ENCODE results near the gene ADH5.
"Not testable (repeated sequence)": the region's sequence is repeated elsewhere in the genome, so short reads cannot be mapped to it uniquely, and the experiment has no call there.

ADH5 gene

GRCh38 chr4:99104153-99104552 lies 15.6 kb upstream of the ADH5 start:
- Mint-ChIP-seq H3K27ac (no peak overlapping the region), H3K9me3 (peaks cover 7% of the 10 kb centered on the region), H3K4me1 (peaks cover 5% of the 10 kb centered on the region), H3K4me3 (no peak overlapping the region), H3K27me3 (ENCODE audit: low read depth, poor library complexity) (no peaks in the 10 kb centered on the region), H3K36me3 (ENCODE audit: low read depth) (peaks cover 37% of the 10 kb centered on the region)
- no peak for TF ChIP-seq CTCF (IDR thresholded peaks at IDR 0.05)
- no peak for DNase-seq

DNA sequence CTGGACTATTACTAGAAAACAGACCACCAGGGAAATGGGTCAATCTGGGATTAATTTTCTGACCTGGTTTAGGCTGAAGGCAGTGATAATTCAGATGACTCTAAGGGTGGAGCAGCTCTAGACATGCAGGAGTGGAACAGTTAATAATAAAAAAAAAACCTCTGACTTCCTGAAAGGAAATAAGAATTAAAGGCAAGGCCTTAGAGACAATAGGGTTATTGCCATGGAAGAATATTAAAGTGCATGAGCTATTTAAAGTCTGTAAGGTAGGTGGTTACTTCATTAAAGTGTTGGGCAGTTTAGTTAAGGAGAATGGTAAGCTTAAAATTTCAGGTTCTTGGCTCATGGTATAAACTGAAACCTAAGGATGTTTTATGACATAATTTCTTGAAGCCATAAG lies 14.6 kb upstream of the ADH5 start:
- no peak for DNase-seq
- TF ChIP-seq CTCF (IDR thresholded peaks at IDR 0.05), result no peak
- H3K27me3 Mint-ChIP-seq (ENCODE audit: low read depth, poor library complexity), result no peaks in the 10 kb centered on the region
- peaks cover 36% of the 10 kb centered on the region for H3K36me3 Mint-ChIP-seq (ENCODE audit: low read depth)
- peaks cover 15% of the 10 kb centered on the region for H3K9me3 Mint-ChIP-seq
- no peak overlapping the region for H3K4me3 Mint-ChIP-seq
- peaks cover 5% of the 10 kb centered on the region for H3K4me1 Mint-ChIP-seq
- H3K27ac Mint-ChIP-seq, result no peak overlapping the region

GRCh38 chr4:99102634-99103033 lies 14.0 kb upstream of the ADH5 start:
- no peak overlapping the region for H3K4me3 Mint-ChIP-seq
- TF ChIP-seq CTCF (IDR thresholded peaks at IDR 0.05), result no peak
- H3K36me3 Mint-ChIP-seq (ENCODE audit: low read depth), result peaks cover 36% of the 10 kb centered on the region
- no peaks in the 10 kb centered on the region for H3K27me3 Mint-ChIP-seq (ENCODE audit: low read depth, poor library complexity)
- no peak overlapping the region for H3K27ac Mint-ChIP-seq
- H3K9me3 Mint-ChIP-seq, result peaks cover 15% of the 10 kb centered on the region
- DNase-seq, result no peak
- peaks cover 5% of the 10 kb centered on the region for H3K4me1 Mint-ChIP-seq

- no peaks in the 10 kb centered on the region for H3K27me3 Mint-ChIP-seq (ENCODE audit: low read depth, poor library complexity)
- peaks cover 26% of the 10 kb centered on the region for H3K9me3 Mint-ChIP-seq
- H3K4me3 Mint-ChIP-seq, result no peak overlapping the region
- TF ChIP-seq CTCF (IDR thresholded peaks at IDR 0.05), result no peak
- no peaks in the 10 kb centered on the region for H3K4me1 Mint-ChIP-seq
- no peak for DNase-seq
- peaks cover 46% of the 10 kb centered on the region for H3K36me3 Mint-ChIP-seq (ENCODE audit: low read depth)
- H3K27ac Mint-ChIP-seq, result no peak overlapping the region
Observed at GRCh38 chr4:99100876-99101275, 12.3 kb upstream of the ADH5 start.

DNA sequence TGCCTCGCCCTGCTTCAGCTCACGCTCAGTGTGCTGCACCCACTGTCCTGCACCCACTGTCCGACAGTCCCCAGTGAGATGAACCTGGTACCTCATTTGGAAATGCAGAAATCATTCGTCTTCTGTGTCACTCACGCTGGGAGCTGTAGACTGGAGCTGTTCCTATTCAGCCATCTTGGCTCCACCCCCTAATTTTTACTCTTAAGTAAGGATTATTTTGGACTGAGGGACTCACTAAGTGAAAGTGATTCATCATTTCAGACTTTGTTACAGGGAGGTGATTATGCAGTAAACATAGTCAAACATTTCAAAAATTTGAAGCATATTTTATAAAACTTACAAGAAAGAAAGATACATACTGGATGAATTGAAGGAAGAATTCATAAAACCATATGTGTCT lies 11.2 kb upstream of the ADH5 start:
- not testable (repeated sequence) for H3K27me3 Mint-ChIP-seq (ENCODE audit: low read depth, poor library complexity); H3K4me1 Mint-ChIP-seq; H3K4me3 Mint-ChIP-seq; DNase-seq
- Mint-ChIP-seq H3K9me3 (peaks cover 32% of the 10 kb centered on the region), H3K27ac (peak overlapping the region; percentile 45), H3K36me3 (ENCODE audit: low read depth) (peaks cover 46% of the 10 kb centered on the region)

- peaks cover 46% of the 10 kb centered on the region for H3K36me3 Mint-ChIP-seq (ENCODE audit: low read depth)
- H3K4me3 Mint-ChIP-seq, result no peak overlapping the region
- H3K9me3 Mint-ChIP-seq, result peaks cover 32% of the 10 kb centered on the region
- no peak for TF ChIP-seq CTCF (IDR thresholded peaks at IDR 0.05)
- no peak overlapping the region for H3K27ac Mint-ChIP-seq
- H3K4me1 Mint-ChIP-seq, result no peaks in the 10 kb centered on the region
- no peaks in the 10 kb centered on the region for H3K27me3 Mint-ChIP-seq (ENCODE audit: low read depth, poor library complexity)
- no peak for DNase-seq
Observed at GRCh38 chr4:99099311-99099710, 10.7 kb upstream of the ADH5 start.

GRCh38 chr4:99091841-99092240 lies 3.3 kb upstream of the ADH5 start:
- H3K9me3 Mint-ChIP-seq, result peaks cover 32% of the 10 kb centered on the region
- peaks cover 32% of the 10 kb centered on the region for H3K36me3 Mint-ChIP-seq (ENCODE audit: low read depth)
- H3K27me3 Mint-ChIP-seq (ENCODE audit: low read depth, poor library complexity); DNase-seq: not testable (repeated sequence)
- peak overlapping the region; percentile 96 for H3K4me3 Mint-ChIP-seq
- H3K27ac Mint-ChIP-seq, result peak overlapping the region; percentile 94
- H3K4me1 Mint-ChIP-seq, result peaks cover 42% of the 10 kb centered on the region

Data from nephron progenitor cell (in vitro differentiated cells).